Esophagus mucosa (tissue), 1 donor: ENCODE data around the gene HLF. TPM values are rescaled to one million over a fixed set of nuclear protein-coding genes. Genes with fewer than 3 reads are reported as not detected.
A peak's percentile ranks its signal among the peaks of the same experiment; 100 is the strongest.

Experiments
- ATAC-seq: fragments of 200-7000 bp; cut with Tn5 transposase; one replicate; pipeline ENCODE4 v1.9.1; 2020
- total RNA-seq: library from RNA; stranded (reverse); gene quantifications from one replicate; pipeline ENCODE4 v1.2.4, GENCODE V29; 2023
- donor health status: DM: yes; HTN: yes; CAD: no.

Gene HLF
- total RNA-seq, 1 donor from 2014 or later = 10.8 TPM

DNA sequence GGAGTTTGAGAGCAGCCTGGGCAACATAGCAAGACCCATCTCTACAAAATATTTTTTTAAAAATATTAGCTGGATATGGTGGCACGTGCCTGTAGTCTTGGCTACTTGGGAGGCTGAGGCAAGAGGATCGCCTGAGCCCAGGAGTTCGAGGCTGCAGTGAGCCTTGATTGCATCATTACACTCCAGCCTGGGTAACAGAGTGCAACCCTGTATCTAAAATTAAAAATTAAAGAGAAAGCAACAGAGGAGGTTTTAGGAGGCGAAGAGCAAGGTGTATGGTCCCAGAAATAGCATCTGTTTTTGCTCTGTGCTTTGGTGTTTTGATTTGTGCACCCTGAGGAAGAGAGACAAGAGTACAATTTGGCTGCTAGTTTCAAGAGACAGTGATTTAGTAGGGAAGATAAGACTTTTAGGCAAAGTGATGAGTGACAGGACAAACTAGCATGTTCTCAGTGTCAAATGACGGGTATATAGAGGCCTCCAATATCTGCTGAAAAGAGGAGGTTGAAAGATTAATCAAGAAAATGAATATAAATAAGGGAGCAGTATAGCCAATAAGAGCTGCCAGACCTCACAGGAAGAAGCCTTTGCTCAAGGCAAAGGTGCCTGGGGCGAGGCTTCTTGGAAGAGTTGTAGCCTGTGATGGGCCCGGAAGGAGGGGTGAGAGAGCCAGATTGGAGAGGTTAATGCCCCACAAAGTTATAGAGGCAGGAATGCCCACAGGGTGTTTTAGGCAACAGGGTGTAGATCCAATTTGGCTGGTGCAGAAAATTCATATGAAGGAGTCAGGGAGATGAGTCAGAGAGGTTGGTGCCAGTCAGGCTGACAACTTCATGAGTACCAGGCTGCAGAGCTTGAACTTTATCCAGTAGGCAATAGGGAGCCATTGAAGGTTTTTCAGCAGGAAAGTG is 11.4 kb downstream of the HLF start:
- peak; percentile 90 for ATAC-seq

DNA sequence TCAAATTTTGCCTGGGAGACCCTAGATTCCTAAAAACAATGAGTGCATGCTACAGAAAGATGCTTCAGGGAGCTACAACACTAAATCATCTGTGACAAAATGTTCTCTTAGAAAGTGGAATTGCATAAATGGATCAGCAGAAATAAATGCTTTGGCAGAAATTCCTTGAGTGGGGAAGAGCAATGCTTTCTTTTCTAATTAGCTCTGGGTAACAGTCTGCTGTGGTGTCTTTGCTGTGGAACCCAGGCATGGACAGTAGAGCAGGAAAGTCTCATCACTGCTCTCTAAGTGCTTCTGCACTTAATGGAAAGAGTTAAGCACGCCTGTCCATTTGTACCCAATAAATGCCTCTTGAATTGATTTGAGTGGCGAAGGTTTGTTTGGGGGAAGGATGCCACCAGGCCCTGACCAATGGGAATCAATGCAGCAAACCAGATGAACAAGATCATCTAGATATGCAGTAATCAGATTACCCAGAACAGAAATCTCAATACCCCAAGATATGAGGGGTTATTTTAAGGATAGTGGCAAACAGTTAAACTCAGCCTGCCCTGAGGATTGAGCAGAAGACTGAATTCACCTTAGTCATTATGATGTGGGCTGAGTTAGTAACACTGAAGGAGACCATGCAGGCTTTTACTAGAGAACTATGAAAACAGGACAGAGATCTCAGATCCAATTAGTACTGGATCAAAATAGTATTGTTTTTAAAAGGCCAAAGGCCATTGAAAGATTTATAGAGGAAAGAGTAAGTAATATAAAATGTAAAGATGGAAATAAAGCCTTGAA is 13.6 kb downstream of the HLF start:
- ATAC-seq = no peak

DNA sequence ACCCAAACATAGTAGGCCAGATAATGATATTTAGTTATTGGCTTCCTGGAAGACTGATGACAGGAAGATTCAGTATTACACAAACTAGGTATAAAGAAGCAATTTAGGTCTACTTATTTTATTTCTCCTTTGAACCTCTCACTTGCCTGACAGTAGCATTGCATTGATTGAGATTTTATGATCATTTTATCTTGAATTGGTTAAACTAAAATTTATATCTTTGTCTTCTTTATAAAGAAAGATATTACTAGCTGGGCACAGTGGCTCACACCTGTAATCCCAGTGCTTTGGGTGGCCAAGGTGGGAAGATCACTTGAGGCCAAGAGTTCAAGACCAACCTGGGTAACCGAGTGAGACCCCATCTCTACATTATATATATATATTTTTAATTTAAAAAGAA is 14.4 kb downstream of the HLF start:
- ATAC-seq = no peak

DNA sequence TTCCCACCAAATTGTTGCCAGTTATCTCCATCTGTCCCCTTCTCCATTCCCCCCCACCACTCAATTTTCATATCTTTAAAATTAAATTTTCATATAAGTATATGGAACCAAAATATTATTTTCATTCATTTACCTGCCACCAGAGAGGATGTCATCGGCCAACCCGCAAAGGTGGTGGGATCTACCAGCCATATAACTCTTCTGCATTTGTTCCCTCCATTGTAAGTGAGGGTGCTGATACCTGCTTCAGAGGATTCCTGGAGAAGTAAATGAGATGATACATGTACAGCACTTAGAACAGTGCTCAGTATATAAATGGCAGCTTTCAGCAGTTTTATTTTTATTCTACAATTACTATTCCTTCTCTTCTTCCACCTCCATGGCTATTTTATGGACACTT is 15.0 kb downstream of the HLF start:
- no peak for ATAC-seq

DNA sequence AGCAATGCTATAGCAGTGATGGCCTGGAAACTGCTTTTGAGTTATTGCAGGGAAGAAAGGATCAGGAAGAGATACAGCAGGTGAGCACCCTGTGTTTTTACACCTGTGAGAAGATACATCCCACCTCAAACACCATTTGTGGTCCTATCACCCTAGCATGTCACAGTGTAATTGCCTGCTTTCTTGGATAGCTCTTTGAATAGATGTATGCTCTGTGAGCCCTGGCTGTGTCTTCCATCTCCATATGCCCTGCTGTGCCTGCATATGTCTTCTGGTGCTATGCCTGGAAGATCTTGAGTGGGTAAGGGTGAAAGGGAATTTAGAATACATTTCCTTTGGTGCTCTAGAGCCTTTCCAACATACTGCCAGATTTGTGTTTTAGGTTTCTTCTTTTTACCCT is 15.5 kb downstream of the HLF start:
- ATAC-seq = no peak

DNA sequence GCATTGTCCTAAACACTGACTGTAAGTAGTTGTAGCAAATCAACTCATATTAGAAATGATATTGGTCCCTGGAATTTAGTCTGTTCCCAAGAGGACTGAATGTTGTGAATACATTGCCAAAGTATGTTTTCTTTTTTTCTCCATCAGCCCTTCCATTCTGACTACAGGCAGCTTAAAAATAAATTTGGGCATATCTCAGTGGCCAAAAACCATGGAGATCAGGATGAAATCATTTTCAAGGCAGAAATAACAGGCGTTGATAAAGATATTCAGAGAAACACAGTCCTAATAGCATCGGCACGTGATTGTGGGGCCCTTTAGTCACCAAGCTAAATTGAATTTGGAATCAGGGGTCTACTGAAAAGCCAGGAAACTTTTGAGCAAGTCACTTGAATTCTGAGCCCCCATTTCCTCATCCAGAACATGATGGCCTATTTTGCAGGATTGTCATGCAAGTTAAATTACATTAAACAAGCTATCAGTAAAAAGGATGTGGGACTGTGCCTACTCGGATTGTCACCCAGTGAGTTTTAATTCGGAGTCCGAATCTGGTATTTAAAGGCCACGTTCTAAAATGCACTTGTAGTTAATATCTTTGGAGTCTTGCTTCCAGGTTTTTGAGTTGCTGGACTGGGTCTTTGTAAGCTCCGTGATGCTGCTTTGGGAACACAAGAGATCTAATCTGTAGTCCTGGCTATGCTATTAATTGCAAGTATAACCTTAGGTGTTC is 17.1 kb downstream of the HLF start:
- ATAC-seq = no peak

DNA sequence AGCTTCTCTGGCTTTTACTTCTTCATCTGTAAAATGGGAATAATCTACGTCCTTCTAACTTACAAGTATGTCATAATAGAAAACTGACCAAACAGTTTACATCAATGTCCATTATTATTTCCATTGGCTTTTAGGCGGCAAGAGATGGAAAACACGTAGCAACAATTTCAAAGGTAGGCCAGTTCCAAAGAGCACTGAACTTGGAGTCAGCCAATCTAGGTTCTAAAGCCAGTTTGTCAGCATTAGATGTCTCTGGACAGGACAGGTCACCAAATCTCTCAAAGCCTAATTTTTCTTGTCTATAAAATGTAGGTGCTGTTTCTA is 17.6 kb downstream of the HLF start:
- no peak for ATAC-seq

DNA sequence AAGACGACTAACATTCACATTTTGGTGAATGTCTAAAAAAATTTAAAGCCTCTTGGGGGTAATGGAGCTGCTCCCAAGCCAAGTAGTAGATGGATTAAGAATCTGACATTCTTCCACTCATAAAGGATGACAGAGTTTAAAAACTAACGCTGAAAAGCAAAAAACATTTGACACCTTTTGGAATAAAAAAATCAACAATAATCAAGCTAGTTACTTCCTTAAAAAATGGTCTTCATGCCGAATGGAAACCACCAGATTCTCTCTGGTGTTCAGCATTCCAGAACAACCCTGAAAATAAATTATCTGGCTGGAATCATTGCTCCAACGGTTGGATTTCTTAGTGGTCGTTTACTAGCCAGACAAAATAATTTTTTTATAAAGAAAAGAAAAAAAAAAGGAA is 18.0 kb downstream of the HLF start:
- no peak for ATAC-seq

DNA sequence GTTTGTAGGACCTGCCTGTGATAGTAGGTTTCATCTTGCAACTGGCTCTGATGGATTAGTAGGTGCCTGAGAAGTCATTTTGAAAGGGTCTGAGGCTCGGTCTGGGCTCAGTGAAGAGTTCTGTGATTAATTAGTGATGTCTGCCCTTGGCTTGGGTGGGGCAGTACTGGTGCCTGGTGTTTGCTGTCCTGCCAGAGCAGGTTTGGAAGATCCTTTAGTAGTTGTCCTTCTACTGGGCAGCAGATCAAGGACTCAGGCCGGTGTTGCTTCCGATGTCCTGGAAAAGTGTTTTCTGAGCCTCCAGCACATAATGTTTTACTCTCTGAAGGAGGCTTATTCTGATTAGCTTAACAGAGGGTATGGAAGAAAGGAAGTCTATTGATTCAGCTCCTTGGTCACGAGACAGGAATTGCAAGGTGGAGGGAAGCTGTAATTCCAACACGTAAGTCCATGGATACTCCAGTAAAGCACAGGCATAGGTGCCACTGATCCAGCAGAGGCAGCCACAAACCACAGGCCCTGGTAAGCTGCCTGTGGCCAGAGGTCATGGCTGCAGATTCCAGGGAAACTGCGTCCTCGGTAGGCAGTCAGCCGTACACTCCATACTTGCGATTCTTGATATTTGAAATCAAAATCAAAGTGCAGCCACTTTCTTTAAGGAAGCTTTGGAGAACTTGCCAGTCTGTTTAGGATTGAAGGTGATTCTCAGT is 18.7 kb downstream of the HLF start:
- ATAC-seq = peak; percentile 39

DNA sequence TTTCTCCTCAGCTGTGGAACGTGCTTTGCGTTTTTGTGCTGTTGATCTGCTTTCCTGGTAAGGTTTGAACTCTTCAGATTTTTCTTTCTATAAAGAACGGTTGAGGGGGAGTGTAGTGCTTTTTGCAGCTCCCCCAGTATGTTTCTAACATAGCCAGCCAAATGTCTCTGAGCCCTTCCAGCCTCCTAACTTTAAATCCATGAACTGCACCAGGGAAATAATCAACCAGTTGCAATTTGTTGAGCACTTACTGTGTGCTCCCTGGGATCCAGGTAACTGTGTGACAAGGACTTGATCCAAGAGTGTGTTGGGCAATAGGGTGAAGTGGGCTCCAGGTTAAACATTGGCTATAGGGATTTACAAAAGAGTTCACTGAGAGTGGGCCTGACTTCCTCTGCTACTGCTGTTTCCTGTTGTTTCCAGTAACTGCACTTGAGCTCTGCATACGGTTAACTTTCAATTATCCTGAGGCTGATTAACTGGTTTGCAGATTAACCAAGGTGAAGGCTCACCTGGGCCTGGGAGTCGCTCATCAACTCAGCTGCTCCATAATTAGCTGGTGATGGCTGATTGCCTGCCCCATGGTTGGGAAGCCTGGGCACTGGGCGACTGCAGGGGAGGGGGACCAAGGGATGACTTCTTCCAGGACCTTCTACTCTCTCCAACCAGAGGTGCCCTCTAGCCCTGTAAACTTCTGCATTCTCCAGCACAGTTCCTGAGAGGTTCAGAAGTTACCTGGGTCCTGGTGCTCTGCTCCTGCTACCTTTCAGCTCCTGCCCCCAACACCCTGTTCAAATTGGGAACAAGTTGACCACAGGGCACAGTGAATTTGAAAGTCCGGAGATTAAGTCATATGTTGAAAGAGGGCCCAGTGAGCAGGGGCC is 19.5 kb downstream of the HLF start:
- peak; percentile 70 for ATAC-seq

DNA sequence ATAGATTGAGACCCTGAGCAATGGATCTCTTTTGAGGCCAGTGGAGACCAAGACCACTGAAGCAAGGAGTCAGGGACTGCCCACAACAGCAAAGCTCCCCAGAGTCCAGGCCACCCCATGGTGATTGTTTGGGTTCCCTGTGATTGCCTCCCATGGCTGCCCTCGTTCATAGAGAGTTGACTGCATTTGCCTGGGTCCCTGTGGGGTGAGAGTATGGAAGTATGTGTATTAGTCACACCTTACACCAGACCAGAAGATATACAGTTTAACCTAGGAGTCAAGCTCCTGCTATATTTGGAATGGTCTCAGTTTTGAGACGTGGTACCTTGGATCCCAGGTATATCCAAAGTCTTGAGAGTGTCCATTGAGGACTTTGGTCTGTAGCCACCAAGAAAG is 20.2 kb downstream of the HLF start:
- peak; percentile 35 for ATAC-seq

DNA sequence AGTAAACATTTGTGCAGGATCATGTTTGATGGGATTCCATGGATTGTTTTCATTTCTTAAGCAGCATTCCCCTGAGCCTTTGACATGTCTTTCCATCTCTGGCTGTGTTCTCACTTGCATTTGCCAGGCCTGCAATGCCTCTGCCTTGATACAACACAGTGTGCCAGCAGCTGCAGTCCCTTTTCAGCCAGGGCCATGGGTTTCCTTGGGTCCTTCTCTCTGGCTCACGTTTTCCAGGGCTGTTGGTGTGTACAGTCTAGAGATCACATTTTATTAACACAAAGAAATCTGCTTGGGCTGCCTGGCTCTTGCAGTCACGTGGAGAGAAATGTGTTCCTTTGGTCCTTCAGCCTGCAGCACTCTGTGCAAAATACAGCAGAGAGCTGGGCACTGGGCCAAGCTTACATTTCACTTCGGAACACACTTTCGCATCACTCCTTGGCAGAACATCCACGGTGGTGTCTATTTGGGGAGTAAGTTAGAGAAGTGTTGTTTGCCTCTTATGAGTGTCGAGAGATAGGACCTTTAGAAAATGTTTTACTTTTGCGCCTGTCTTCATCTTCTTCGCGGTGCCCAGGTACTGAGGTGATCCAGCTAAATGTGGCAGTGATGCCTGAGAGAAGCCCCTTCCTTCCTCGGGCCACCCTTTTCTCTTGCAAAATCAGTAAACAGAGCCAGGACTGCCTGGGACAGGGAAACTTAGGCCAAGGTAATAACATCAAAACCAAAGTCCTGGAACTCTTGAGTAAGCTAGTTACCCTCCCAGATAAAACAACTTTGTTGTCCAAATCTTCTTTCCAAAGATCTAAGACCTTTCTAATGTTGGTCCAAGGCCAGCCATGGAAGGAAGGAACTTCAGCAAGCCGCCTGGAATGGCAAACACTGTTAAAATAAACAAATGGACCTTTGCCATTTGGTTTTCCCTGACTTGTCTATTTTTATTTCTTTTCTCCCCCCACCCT is 20.9 kb downstream of the HLF start:
- peak; percentile 27 for ATAC-seq

DNA sequence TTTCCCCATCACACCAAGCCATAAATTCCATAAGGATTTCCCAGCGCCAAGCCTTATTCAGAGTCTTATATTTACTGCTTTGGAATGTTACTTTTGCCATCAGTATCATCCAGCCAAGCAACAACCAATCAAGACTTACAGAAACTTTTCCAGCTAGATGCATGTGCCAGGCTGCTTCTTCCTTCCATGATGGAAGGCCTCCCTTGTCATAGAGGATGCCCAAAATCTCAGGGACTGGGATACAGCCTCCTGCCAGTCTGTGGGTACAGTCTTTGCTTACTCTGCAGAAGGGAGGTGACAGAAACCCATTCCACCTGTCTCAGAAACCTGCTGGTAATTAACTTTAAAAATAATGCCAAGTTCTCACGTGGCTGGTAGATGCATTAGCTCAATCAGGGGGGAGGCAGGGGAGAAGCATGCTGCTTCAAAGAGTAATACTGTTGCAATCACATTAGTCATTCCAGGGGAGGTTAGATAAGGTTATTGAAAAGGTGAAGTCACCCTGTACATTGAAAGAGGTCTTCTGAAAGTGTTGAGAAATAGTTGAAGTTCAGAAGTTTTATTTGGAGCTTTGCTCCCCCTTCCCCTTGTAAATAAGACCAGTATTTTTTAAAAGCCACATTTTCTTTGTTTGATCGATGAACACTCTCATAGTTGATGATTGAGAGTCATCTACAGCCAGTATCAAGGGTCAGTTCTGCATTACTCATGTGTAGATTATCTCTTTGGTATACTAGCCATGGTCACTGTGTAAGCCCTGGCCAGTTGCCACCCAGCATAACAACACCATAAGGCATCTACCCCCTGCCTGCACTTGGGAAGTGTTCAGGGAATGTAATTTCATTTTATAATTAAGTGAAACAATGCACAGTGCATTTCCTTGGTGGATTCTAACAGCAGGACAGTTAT is 22.2 kb downstream of the HLF start:
- no peak for ATAC-seq

DNA sequence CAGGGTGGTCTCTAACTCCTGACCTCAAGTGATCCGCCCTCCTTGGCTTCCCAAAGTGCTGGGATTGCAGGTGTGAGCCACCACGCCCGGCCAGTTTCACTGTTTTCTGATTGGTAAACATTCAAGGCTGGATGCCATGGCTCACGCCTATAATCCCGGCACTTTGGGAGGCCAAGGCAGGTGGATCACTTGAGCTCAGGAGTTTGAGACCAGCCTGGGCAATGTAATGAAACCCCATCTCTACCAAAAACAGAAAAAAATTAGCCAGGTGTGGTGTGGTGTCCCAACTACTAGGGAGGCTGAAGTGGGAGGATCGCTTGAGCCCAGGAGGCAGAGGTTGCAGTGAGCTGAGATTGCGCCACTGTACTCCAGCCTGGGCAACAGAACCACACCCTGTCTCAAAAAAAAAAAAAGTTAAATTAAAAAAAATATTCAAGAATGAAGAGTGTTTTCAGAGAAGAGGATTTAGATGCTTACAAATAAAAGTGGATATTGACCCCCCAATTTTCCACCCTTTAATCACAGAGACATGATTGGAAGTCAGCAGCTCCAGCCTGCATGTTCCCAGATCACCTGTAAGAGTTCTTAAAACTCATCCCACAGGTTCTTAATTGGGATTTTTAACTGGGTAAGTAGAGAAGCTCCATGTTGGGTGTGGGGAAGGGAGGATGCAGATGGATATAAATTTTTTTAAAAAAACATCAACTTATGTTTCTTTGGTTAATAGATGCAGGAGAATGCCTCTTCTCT is 23.8 kb downstream of the HLF start:
- no peak for ATAC-seq

DNA sequence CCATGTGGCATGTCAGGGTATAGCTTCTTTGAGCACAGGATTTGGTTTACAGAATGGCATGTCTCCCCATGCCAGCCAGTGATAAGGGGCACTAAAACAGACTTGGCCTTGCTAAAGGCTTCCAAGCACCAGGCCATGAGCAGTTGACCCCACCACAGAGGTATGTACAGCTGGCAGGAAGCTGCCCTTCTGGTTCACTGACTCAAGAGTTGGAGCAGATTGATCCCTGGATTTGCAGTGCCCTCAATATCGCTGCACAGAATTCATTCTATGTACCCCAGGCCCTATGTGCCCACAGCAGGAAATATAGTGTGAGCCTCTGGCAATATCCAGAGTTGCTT is 24.3 kb downstream of the HLF start:
- no peak for ATAC-seq

DNA sequence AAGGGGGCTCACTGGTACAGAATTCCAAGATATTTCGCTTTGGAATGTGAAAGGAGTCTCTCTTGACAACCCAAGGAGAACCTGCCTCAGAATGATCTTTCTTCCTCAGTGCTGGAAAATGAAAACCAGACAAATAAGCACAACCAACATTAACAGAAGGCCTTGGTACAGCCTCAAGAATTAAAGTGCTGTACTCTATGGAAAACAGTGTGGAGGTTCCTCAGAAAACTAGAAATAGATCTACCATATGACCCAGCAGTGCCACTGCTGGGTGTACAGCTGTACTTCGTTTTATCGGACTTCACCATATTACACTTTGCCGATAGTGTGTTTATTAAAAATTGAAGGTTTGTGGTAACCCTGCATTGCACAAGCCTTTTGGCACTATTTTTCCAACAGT is 25.2 kb downstream of the HLF start:
- no peak for ATAC-seq

DNA sequence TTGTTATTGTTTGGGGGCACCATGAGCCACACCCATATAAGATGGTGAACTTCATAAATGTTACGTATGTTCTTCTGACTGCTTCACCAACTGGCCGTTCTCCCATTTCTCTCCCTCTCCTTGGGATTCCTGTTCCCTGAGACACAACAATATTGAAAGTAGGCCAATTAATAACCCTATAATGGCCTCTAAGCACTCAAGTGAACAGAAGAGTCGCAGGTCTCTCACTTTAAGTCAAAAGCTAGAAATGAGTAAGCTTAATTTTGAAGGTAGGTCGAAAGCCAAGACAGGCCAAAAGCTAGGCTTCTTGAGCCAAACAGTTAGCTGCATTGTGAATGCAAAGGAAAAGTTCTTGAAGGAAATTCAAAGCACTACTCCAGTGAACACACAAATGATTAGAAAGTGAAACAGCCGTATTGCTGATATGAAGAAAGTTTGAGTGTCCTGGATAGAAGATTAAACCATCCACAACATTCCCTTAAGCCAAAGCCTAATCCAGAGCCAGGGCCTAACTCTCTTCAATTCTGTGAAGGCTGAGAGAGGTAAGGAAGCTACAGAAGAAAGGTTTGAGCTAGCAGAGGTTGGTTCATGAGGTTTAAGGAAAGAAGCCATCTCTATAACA is 25.8 kb downstream of the HLF start:
- ATAC-seq = no peak

DNA sequence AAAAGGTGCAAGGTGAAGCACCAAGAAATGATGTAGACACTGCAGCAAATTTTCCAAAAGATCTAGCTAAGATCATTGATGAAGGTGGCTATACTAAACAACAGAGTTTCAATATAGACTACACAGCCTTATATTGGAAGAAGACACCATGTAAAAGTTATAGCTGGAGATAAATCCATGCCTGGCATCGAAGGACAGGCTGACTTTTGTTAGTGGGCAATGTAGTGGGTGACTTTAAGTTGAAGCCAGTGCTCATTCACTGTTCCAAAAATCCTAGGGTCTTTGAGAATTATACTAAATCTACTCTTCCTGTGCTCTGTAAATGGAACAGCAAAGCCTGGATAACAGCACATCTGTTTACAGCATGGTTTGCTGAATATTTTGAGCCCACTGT is 26.4 kb downstream of the HLF start:
- no peak for ATAC-seq
